Measurements from ENCODE around the gene MACROD2.

GRCh38 chr20:14481863-14482262 lies 486.5 kb downstream of the MACROD2 start:
- TF ChIP-seq CTCF (IDR thresholded peaks at IDR 0.05): no peak
- no peak for TF ChIP-seq POLR2A (IDR thresholded peaks at IDR 0.05)
